Kidney (tissue), 14 donors: ENCODE data around the gene ALKAL2. TPM values are rescaled to one million over a fixed set of nuclear protein-coding genes. Genes with fewer than 3 reads are reported as not detected.

Experiments
- DNase-seq, 5 donors: peaks; one replicate each; pipeline ENCODE4 v3.0.0-alpha.2; 2013 to 2020
- FAIRE-seq: peaks from 2 replicates; lab custom pipeline; 2012; peaks lifted over from hg19 to GRCh38; lab: Jason Lieb, UNC
- H3K27ac ChIP-seq, 2 donors: one replicate each; pipeline ENCODE4 v1.7.0; 2013; ENCODE audit warnings: low read depth in 2 of 2, low read length in 2 of 2, inconsistent platforms in 1 of 2
- H3K27me3 ChIP-seq: one replicate; pipeline ENCODE4 v1.7.1; 2013; ENCODE audit warnings: low read length, inconsistent platforms; ENCODE audit not compliant: control insufficient read depth, insufficient read depth
- H3K36me3 ChIP-seq, 3 donors: one replicate each; pipeline versions ENCODE4 v1.7.0 to v1.7.1; 2013; ENCODE audit warnings: low read length in 3 of 3, control low read depth in 1 of 3, inconsistent platforms in 1 of 3; ENCODE audit not compliant: insufficient read depth in 3 of 3, control insufficient read depth in 2 of 3
- H3K4me1 ChIP-seq, 3 donors: one replicate each; pipeline versions ENCODE4 v1.7.0 to v1.7.1; 2013; ENCODE audit warnings: low read length in 3 of 3, inconsistent platforms in 1 of 3, low read depth in 1 of 3; ENCODE audit not compliant: control insufficient read depth in 2 of 3, insufficient read depth in 2 of 3
- H3K4me3 ChIP-seq, 3 donors: one replicate each; pipeline versions ENCODE4 v1.7.0 to v1.8.1; 2013; ENCODE audit warnings: low read length in 3 of 3, control low read depth in 1 of 3, inconsistent platforms in 1 of 3
- H3K9ac ChIP-seq, 3 donors: one replicate each; pipeline versions ENCODE4 v1.7.0 to v1.7.1; 2013; ENCODE audit warnings: low read length in 3 of 3, control low read depth in 1 of 3, inconsistent platforms in 1 of 3
- H3K9me3 ChIP-seq, 3 donors: one replicate each; pipeline versions ENCODE4 v1.7.0 to v1.7.1; 2013; ENCODE audit warnings: low read length in 3 of 3, control low read depth in 1 of 3, inconsistent platforms in 1 of 3; ENCODE audit not compliant: control insufficient read depth in 2 of 3, insufficient read depth in 1 of 3
- intact Hi-C: fragments of 100-400 bp; cut with DNase I; formaldehyde crosslinking; loops from one replicate; pipeline ENCODE4 v1.11.1; 2022
- polyA plus RNA-seq: library from polyadenylated mRNA; stranded (reverse); fragments of 350-450 nt; fragmentation: Illumina TruSeq; extraction: RNeasy Lipid Tissue Mini Kit (QIAGEN cat#74804); gene quantifications from one replicate; pipeline ENCODE4 v1.2.3, GENCODE V29; 2014; ENCODE audit warnings: low read depth, low replicate concordance; ENCODE audit not compliant: insufficient read depth
- total RNA-seq: library from RNA; stranded (reverse); fragmentation: NEBNext Ultra II Directional; extraction: Animal tissue kit (Norgen Biotek cat#: 25700); gene quantifications from one replicate; pipeline ENCODE4 v1.2.1, GENCODE V29; 2021
- TF ChIP-seq, protein P1 (sequence below): IDR thresholded peaks from 3 replicates; pipeline ENCODE4 v1.5.1; 2012; ENCODE audit warnings: mild to moderate bottlenecking, moderate library complexity, borderline replicate concordance; ENCODE audit not compliant: insufficient read depth; ENCODE audit errors: extremely low read depth
- donor health status: control.
- donor health status: control.
- donor health status: control.
- donor health status: control.
- donor health status: control.
- donor health status: DM: yes; HTN: yes; CAD: no.
- donor health status: Normal renal cell carcinoma (clear cell type).

ALKAL2 gene
- total and polyA plus RNA-seq, 2 donors from 2014 or later, result 8.0 to 18.2 TPM

DNA sequence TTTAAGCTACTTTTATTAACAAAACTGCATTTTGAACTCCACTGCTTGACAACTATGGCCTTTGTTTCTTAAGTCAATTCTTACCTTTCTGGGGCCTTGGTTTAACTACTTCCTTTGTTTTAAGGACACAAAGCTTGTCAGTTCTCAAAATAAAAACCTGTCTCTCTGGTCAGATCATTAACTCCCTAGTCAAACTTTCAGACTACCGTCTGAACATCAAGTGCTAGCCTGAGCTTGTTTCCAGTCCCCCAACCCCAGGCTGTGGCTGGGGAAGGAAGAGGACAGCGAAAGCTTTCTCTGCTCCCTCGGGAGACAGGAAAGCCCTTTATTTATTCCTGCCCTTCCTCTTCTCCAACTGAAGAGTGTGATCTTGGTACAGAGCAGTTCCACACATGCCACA is 25.8 kb downstream of the ALKAL2 start:
- Histone ChIP-seq H3K4me1 (peaks cover 4 to 17% (median 7%) of the 10 kb centered on the region in 3 donors), H3K9ac (peak overlapping the region in 1 of 3 donors; percentile 53), H3K27ac (peak overlapping the region; percentile 67 to 79), H3K27me3 (no peaks in the 10 kb centered on the region), H3K36me3 (peaks cover 0 to 5% (median 0%) of the 10 kb centered on the region in 3 donors), H3K4me3 (peak overlapping the region in 2 of 3 donors; percentile 58 to 70), H3K9me3 (no peaks in the 10 kb centered on the region)
- intact Hi-C loops, result no loop called here
- no peak for DNase-seq
- TF ChIP-seq, protein P1, sequence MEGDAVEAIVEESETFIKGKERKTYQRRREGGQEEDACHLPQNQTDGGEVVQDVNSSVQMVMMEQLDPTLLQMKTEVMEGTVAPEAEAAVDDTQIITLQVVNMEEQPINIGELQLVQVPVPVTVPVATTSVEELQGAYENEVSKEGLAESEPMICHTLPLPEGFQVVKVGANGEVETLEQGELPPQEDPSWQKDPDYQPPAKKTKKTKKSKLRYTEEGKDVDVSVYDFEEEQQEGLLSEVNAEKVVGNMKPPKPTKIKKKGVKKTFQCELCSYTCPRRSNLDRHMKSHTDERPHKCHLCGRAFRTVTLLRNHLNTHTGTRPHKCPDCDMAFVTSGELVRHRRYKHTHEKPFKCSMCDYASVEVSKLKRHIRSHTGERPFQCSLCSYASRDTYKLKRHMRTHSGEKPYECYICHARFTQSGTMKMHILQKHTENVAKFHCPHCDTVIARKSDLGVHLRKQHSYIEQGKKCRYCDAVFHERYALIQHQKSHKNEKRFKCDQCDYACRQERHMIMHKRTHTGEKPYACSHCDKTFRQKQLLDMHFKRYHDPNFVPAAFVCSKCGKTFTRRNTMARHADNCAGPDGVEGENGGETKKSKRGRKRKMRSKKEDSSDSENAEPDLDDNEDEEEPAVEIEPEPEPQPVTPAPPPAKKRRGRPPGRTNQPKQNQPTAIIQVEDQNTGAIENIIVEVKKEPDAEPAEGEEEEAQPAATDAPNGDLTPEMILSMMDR, result no peak
- FAIRE-seq, result no peak

DNA sequence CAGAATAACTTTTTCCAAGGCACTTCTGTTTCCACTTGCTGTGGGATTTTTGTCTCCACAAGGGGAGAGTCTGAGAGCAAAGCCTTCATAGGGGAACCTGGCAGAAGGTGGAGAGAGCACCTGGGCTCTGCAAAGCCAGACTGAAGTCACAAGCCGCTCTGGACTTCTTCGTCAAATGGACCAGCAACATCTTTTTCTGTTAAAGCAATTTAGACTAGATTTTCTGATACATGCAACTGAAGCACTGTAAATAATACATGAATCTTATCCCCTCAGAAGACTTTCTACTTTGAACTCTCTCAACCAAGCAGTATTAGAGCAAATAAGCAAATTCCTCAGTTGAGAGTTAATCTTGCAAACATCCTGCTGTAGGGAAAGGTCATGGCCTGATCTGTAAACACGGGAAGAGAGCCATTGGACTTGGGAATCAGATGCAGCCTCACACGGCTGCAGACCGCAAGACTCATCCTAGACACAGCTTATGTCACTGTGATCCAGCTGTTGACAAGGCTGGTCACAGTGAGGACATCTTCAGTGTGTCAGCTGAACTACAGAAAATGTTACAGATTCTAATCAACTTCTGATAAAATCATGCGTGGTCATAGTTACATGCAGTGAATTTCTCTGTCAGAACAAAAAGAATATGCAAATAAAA is 27.3 kb downstream of the ALKAL2 start:
- FAIRE-seq, result no peak

DNA sequence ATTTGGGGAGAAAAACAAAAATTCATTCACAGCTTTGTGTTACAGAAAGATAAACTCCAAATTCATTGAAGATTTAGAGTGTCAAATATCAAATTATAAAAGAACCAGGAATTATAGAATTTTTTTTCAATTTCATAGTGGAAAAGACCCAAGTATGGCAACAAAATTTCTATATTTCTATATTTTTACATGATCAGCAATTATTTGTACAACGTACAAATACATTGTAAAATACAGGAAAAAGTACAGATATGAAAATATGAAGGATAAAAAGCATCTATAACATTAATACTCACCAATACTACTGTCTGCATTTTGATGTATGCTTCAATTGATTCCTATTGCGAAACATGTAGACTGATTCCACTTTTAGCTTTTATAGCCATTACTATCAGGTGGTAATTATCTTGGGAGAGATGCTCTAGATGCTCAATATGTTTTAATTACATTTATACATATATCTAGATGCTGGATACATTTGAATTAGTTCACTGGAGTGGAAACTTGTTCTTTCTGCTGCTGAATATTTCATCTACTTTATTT is 28.0 kb downstream of the ALKAL2 start:
- no peak for FAIRE-seq
- Histone ChIP-seq H3K36me3 (peaks cover 0 to 5% (median 0%) of the 10 kb centered on the region in 3 donors), H3K4me1 (peaks cover 0 to 13% (median 0%) of the 10 kb centered on the region in 3 donors), H3K27ac (peak overlapping the region in 1 of 2 donors; percentile 33), H3K27me3 (no peaks in the 10 kb centered on the region), H3K9me3 (no peaks in the 10 kb centered on the region), H3K9ac (no peak overlapping the region), H3K4me3 (peak overlapping the region in 2 of 3 donors; percentile 28 to 38)
- no peak for DNase-seq
- intact Hi-C loops, result no loop called here
- TF ChIP-seq, protein P1, result no peak

More for the DNA sequence above, 27.3 kb downstream of the ALKAL2 start:
- peaks cover under 1 to 13% (median 2%) of the 10 kb centered on the region in 3 donors for H3K4me1 ChIP-seq
- peak overlapping the region in 1 of 3 donors; percentile 44 for H3K9ac ChIP-seq
- intact Hi-C loops, result no loop called here
- peak overlapping the region in 2 of 3 donors; percentile 28 to 38 for H3K4me3 ChIP-seq
- TF ChIP-seq, protein P1, result no peak
- no peaks in the 10 kb centered on the region for H3K9me3 ChIP-seq
- H3K27me3 ChIP-seq, result no peaks in the 10 kb centered on the region
- peak in 2 of 5 donors; percentile 53 to 71 for DNase-seq
- H3K36me3 ChIP-seq, result peaks cover 0 to 5% (median 0%) of the 10 kb centered on the region in 3 donors
- peak overlapping the region in 1 of 2 donors; percentile 45 for H3K27ac ChIP-seq
